Stimulated activated CD8-positive, alpha-beta memory T cell treated with anti-CD3 and anti-CD28 coated beads, Interleukin-4, amount 100 ng/mL, for 48 hours (primary cell): ENCODE measurements around the gene KCNJ6.
"Not testable (repeated sequence)": the region's sequence is repeated elsewhere in the genome, so short reads cannot be mapped to it uniquely, and the experiment has no call there.

Experiments used
- DNase-seq: peaks from one replicate; pipeline ENCODE4 v3.0.0-alpha.2; 2020

KCNJ6 gene

DNA sequence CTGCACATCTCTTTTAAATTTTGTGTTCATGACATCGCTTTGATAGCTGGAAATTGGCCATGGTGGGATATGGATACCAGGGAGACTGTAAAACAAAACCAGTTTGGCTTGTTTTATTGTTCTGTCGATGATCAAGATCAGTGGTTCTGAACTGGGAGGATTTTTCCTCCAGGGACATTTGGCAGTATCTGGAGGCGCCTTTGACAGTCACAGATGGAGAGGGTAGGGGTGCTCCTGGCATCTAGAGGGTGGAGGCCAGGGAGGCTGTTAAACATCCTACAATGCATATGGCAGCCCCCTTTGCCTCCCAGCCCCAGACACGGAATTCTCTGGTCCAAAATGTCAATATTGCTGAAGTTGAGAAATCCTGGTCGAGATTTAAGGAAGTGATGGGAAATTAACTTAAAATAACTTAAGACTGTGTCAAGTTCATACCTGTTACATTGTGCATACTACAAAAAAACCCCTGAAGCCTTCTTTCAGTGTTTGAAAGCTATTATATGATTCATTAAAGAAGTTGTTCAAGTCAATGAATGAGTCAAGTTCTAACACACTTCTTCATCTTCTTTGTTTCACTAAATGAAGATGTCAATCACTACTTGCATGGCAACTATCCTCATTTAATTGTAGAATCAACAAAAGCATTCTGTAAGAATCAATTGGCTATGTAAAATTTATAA lies 150.9 kb downstream of the KCNJ6 start:
- DNase-seq = no peak

DNA sequence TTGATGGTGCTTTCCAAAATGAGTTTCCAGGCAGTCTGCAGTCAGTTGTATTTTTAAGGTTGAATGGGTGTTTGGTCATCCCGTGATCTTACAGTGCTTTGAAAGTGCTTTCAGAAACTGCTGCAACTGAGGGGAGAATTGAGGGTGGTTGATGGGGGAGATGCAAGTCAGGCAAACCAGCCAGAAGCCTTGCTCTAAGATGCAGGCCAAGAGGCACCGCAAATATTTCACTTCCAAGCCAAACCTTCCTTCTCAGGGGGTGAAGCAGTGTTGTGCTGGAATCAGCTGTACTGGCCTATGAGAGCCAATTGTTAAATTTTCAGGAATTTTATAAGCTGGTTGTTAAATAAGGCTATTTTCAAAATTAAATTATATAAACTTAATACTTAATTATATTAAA lies 151.6 kb downstream of the KCNJ6 start:
- DNase-seq = no peak

DNA sequence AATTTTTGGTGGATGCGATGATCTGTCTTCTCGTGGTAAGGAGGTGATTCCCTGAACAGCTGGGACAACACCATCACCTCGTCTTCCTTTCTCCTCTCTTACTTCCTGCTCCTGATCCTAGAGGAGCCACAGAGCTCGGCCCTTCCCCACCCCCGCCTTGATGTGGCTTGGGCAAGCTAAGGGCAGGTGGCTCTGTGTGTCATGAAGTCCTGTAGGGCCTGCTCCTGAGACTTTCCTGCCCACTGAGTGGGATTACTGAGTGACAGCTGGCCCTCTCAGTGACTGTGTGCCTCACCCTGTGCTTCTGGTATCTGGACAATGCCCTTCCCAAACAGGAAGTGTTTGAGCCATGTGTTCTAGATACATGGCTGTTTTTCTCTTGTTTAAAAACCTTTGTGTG lies 153.0 kb downstream of the KCNJ6 start:
- no peak for DNase-seq

DNA sequence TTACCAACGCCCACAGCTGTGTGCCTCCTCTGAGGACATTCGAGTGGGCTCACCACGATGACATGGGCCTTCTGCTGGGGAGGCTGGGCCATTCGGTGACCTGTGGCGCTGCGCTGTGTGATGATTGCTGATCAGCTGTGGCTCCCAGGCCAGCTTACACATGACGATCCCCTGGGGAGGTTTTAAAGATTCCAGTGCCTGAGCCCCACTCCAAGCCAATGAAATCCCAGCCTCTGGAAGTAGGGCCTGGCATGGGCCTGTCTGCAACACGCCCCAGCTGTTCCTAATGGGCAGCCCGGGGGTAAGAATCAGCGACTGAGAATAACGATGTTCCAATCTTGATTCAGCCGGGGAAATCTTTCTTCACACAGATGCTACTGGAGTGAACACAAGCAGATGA lies 153.7 kb downstream of the KCNJ6 start:
- no peak for DNase-seq

DNA sequence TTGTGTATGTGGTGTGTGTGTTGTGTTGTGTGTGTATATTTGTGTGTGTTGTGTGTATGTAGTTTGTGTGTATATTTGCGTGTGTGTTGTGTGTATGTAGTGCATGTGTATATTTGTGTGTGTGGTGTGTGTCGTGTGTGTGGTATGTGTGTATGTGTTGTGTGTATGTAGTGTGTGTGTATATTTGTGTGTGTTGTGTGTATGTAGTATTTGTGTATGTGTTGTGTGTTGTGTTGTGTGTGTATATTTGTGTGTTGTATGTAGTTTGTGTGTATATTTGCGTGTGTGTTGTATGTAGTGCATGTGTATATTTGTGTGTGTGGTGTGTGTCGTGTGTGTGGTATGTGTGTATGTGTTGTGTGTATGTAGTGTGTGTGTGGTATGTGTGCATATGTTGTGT lies 154.9 kb downstream of the KCNJ6 start:
- not testable (repeated sequence) for DNase-seq

DNA sequence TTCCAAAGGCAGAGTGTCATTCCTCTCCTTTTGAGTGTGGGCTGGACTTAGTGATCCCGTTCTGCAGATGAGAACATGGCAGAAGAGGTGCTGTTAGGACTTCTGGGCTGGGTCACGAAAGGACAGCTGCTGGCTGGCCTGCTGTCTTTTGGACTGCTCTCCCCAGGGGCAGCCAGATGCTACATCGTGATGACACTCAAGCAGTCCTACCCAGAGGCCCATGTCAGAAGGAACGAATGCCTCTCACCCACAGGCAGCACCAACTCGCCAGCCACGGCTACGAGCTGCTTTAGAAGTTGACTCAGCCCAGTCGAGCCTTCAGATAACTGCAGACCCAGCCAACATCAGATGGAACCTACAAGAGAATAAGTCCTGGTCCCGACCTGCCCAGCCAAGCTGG lies 156.5 kb downstream of the KCNJ6 start:
- DNase-seq = no peak

DNA sequence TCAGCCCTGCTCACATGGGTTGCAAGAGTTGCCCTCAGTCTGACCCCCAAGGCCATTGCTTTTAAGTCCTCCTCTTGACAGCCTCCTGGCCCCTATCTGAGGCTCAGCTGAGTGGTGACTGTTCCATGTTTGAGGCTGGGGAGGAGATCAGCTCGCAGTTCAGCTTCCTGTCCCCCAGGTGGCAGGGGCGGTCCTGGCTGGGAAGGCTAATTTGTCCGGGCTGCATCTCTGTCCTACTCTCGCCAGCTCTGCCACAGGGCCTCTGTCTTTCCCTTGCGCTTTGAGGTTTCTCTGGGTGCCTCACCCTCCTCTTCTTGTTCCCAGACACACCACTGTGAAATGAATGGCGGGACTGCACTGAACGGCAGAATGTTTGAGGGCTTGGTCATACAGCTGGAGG lies 157.3 kb downstream of the KCNJ6 start:
- DNase-seq = peak; percentile 33

DNA sequence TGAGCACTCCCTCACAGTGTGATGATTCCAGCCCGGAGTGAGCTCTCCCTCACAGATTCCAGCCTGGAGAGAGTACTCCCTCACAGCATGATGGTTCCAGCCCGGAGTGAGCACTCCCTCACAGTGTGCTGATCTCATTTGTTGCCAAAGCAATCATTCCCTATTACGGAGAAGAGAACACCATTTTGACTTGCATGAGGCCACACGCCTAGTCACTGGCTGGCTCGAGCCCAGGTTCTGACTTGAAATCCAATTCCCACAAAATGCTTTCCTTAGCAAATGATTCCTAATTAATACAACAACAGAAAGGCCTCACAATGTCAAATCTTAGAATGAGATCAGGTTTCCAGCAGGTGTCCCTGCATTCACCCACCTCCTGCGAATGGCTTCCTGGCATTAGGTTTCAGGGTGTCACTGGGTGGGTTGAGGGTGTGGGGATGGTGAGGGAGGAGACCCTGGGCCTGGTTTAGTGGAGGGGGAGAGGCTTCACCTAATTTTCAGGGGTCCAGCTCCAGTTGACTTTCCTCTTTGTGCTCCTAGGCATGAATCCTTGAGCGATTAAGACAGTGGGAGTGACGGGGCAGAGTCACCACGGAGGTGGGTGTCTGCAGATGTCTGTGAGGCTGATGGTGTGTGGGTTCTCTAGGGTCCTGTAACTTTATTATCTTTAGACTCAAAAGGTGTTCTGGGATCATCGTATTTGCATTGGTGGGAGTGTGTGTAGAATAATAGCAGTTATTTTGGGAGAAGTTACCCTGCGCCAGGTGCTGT lies 158.5 kb downstream of the KCNJ6 start:
- no peak for DNase-seq

DNA sequence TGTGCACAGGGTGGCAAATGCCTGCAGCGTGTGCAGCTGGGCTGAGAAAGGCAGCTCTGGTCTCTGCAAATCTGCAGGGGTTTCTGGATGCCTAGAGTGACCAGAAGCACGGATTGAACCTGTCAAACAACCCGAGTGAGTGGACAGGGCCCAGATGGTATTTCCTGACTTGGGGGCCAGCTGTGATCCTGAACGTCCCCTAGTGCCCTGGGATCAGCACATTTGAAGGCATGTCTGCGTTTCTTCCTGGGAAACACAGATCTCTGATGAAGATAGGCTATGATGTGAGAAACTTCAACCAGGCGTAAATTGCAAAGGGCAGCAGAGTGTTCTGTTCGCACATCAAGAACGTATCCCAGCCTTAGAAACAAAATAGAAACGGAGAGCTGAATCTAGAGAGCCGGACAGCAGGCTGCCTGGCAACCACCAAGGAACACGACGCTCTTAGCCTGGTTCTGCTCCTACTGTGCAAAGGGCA lies 163.1 kb downstream of the KCNJ6 start:
- no peak for DNase-seq

DNA sequence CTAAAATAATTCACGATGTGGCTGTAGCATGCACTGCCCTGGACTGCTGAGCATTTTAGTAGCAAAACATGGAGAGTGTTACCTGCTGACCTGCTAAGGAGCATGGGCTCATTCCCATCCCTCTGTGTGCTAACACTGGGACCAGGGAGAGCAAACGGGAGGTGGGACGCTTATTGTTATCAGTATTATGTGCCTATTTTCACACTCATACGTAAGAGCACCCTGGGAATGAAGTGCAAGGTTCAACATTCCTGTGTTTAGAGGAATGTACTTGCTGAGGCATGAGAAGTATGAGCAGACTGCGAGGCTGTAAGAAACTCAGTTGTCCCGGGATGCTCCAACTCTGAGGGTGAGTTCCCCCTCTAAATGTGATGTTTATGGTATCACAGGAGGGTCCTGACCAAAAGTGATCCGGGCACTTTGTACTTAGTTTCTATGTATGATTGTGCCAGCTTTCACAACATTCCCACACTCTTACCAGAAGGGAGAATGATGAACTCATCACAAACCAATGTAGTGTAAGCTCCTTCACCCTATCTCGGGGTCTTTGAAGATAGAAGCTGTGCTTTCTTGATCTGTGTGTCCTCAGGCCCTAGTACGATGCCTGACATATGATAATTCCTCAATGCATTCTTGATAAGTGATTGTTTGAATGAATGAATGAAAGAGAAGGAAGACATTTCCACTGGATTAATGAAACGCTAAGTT lies 164.8 kb downstream of the KCNJ6 start:
- no peak for DNase-seq

DNA sequence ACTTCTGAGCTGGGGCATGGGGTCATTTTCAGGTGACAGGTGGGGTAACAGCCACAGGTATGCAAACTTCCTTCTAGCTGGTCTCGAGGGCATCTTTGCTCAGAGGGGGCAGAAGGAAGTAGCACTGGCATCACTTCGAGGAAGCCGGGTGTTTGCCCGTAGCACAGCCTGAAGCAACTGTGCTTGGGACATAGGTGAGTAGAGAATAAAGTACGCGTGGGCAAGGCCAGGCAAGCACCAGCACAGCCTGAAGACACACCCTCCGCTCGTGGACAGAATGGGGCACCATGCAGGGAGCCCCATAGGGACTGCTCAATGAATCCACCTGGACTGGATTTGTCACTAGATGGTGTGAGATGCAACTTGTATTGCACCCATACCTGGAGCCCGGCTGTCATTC lies 167.1 kb downstream of the KCNJ6 start:
- DNase-seq = no peak

DNA sequence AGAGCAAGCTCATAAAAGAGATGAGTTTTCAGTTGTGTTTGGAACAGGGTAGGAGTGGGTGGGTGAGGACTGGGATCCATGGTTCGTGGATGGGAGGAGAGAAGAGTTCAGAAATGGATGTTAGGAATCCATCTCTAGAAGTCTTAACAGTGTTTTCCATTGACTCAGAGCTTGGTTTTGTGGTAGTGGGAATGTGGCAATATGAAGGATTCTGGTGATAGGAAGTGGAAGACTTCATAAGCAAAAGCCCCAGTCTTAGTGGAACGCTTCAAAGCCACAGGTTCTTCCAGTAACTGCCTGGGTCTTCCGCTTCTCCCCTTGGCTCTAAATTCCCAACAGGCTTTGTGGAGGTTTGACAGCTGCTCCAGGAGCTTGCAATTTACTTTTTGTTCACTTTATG lies 167.9 kb downstream of the KCNJ6 start:
- no peak for DNase-seq

DNA sequence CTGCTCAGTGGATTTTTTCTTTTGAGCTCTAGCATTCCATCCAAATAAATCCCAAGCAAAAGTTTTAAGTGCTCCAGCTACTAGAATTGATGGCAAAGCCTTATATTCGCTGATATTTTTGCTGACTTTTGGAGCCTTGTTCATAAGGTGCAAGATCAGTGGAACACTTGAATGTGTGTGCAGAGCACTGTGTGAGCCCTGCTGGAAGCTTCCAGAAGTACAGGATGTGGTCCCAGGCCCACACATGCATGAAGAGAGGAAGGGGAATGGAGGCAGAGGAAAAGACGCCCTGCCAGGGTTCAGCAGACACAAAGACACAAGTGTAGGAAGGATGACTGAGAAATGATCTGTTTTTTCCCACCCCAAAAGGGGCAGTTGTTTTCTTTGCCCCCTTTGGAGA lies 169.4 kb downstream of the KCNJ6 start:
- no peak for DNase-seq

DNA sequence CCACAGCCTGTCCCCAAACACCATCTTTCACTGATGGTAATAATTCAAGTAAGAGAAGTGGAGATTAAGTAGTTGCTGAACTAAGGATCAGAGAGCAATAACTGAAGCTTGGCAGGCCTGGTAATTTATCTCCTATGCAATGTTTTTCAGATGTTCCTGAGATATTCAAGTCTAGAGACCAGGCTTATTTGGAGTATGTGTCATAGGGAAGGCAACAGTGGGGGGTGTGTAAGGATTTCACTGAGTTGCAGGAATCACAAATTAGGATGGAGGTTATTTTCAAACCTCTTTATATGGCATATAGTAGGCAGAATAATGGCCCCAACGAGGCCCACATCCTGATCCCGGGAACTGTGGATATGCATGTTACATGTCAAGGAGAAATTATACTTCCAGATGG lies 171.7 kb downstream of the KCNJ6 start:
- DNase-seq = no peak

DNA sequence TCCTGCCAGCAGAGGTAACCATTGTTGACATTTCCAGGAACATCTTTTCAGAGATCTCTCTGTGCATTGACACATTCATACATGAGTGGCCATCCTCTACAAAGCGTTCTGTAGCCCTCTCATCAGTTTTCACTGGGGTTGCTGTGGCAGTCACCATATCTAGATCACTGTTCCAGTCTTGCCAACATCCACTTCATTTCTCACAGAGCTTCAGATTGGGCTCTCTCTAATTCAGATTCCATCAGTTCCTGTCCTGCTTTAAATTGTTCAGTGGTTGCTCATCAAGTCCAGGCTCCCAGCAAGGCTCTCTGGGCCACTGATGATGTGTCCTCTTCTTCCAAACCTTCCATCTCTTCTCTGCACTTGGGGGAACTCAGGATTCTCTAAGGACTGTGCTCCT lies 173.7 kb downstream of the KCNJ6 start:
- DNase-seq = no peak

DNA sequence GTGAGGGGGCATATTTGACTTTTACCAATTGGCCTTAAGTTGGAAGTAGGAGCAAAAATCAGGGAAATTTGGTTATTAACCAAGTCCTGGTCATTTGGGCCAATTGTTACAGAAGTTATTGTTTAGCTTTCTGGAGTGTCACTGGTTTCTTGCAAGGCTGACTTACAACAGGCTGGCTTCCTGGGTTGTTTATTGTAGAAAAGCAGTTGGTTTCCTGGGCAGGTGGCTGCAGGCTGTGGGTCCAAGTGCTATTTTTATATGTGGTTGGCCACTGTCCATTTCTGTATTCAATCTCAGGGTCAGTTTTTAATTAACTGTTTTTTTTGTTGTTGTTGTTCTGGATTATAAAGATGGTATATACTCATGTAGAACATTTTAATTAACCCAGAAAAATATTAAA lies 174.1 kb downstream of the KCNJ6 start:
- no peak for DNase-seq

DNA sequence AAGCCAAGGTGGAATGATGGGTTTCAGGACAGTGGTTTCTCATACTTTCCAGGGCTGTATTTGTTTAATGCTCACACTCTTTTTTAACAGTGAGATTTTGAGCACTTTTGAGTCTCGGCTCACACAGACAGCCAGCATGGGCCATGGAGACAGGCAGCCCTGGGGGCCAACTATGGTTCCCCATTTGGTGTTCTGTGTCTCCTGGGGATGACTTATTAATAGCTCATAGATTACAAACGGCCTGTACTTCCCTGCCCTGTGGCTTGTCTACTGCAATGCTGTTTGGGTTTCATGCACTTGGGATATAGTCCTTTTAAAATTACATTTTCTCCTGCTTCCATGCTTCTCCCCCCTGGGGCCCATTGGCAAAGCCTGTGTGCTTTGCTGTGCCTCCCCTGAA lies 178.3 kb downstream of the KCNJ6 start:
- DNase-seq = no peak

DNA sequence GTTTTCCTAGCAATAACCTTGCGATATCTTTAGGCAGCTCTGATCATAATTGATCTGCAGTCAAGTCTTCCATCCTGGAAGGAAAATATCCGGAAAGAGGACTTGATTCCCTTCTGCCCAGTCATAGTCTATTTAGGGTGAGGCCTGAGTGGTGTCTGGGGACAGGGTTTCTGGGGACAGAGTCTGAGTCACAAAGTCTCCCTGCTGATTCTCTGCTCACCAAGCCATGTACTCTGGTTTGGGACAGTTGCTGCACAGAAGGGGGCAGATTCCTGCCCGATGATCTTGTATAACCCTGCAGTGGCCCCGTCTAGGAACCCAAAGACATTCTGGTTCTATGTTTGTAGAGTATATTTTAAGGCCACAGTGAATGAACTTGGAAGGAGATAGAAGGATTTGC lies 178.8 kb downstream of the KCNJ6 start:
- no peak for DNase-seq

DNA sequence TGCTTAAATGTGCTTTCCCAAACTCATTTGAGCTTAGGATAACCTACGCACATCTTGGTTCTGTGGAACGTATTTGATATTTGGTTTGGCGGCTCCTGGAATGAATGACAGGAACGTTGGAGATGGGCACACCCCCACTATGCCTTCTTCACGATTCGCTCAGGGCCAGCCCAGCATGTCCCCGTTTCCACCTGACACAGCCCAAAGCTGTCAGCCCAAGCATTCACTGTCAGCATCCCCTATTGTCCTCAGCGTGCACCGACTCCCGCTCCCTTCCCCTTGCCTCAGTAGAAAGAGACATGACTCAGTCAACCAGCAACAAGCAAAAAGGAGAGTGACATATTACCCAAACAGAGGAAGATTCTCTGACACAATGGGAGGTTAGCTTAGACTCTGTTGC lies 181.4 kb downstream of the KCNJ6 start:
- DNase-seq = no peak

DNA sequence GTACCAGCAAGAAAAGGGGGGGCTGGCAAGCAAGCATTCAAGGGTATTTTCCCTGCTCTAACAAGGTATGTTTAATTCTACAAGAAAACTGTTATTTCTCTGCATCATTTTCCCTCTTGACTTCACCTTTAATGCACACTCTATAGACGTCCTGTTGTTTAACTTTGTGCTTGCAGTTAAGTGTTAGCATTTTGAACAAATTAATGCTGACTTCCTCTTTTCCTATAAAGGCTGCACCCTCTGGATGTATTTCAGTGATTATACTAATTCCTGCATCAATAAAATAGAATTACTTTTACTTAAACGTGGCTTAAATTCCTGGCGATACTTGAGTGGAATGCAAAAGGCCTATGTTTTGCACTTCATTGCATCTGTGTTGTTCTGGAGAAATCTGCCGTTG lies 183.3 kb downstream of the KCNJ6 start:
- no peak for DNase-seq

DNA sequence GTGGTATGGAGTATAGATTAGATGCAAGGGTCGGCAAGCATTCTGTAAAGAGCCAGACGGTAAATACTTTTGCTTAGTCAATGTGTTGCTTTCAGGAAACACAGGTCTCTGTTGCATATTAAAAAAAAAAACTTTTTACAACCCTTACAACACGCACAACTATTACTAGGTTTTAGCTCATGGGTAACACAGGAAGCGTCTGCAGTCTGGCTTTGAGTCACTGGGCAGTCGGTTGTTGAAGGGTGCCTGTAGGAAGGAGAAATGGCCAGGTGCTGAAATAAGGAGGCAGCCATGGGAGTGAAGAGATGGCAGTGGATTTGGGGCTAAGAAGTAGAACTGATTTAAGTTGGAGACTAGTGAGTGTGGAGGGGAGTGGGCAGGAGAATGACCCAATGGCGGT lies 192.1 kb downstream of the KCNJ6 start:
- DNase-seq = no peak

DNA sequence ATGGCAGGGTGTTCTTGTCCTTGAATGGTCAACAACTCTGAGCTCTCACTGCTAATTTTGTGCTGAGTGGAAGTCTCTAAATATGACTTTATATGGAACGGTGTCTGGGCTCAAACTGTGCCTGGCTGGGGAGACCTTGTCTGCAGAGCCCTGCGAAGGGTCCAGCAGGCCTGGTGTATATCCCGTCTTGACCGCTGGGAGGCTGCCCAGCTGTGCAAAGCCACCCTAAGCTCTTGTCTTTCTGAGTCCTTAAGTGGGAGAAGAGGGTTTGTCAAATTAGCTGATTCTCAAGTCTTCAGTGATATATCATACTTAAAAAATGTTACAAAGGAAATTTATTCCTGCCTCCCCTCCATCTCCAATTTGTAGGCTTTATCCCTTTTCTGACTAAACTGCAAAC lies 198.7 kb downstream of the KCNJ6 start:
- no peak for DNase-seq

DNA sequence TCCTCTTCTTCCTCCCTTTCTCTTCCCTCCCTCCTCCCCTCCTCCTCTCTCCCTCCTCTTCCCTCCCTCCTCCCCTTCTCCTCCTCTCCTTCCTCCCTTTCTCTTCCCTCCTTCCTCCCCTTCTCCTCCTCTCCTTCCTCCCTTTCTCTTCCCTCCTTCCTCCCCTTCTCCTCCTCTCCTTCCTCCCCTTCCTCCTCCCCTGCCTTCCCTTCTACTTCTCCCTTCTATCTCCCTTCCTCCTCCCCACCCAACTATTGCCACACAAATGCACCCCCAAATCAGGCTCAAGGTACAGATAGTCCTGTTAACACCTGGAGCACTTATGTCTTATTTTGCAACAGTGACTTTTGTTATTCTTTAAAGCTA lies 203.7 kb downstream of the KCNJ6 start:
- DNase-seq = not testable (repeated sequence)
